ENCODE results near the gene KCNE2. TPM values are rescaled to one million over a fixed set of nuclear protein-coding genes. Genes with fewer than 3 reads are reported as not detected.

The KCNE2 gene
- total and polyA plus RNA-seq, 2 of the 8 experiments (the other 6 are each of a cell fraction or from before 2014, with no cell fraction given): 0.09 to 0.37 TPM

- no peak overlapping the region for H3K18ac ChIP-seq (ENCODE audit: extremely low read depth, low read length)
- FAIRE-seq (no peak), DNase-seq (ENCODE audit: low read depth in 1 of 2, low spot score in 2 of 2) (no peak)
- no peak overlapping the region for H3K23ac ChIP-seq (ENCODE audit: insufficient read length)
- no peaks in the 10 kb centered on the region for H3K79me2 ChIP-seq (ENCODE audit: control insufficient read depth in 1 of 2, insufficient read depth in 2 of 2, low read length in 2 of 2)
- H3K4me1 ChIP-seq (replicated peaks in 1 of 4; ENCODE audit: control insufficient read depth in 3 of 4, insufficient read depth in 4 of 4, low read length in 3 of 4): no peaks in the 10 kb centered on the region
- no peak overlapping the region for H3K4me2 ChIP-seq (ENCODE audit: insufficient read depth in 1 of 2, low read depth in 2 of 2, low read length in 2 of 2)
- H3K56ac ChIP-seq (replicated peaks; ENCODE audit: insufficient read length, low read depth, low read length): no peak overlapping the region
- 92% methylated on average over 1 of the region's 1 CpG; no CpG with 5 or more reads in 1 of the 2 experiments for whole genome bisulfite sequencing, 2 experiments (ENCODE audit: extremely low coverage in 1 of 2, insufficient coverage in 1 of 2, insufficient read length in 1 of 2, insufficient replicate concordance in 2 of 2, low coverage in 1 of 2, low lambda C conversion rate in 2 of 2, missing lambda C conversion rate in 1 of 2)
- no peaks in the 10 kb centered on the region for H3K9me3 ChIP-seq (ENCODE audit: insufficient read depth in 2 of 2, low read depth in 1 of 2, low read length in 1 of 2)
- H4K8ac ChIP-seq (ENCODE audit: extremely low read depth, insufficient read depth, low read length): no peak overlapping the region
- CTCF ChIA-PET (ENCODE audit: partially characterized antibody): interaction anchor here (1.3 to 5.6 kb wide), 3 partner anchors 8 to 435 kb away, joined by 6 to 19 read pairs (median 8); no protein-coding TSS in a partner anchor
- no peak overlapping the region for H3K4ac ChIP-seq (replicated peaks; ENCODE audit: insufficient read length, low read depth, low read length)
- no peaks in the 10 kb centered on the region for H3K36me3 ChIP-seq (ENCODE audit: control insufficient read depth in 2 of 4, insufficient read depth in 4 of 4, low read length in 3 of 4)
- POLR2A ChIA-PET (ENCODE audit: partially characterized antibody): no interaction called here
- no peak overlapping the region for H2BK15ac ChIP-seq (ENCODE audit: low read length)
- H3K14ac ChIP-seq (ENCODE audit: insufficient read length): no peak overlapping the region
- no peak overlapping the region for H2BK12ac ChIP-seq (ENCODE audit: low read depth, low read length)
- H3K27me3 ChIP-seq (replicated peaks in 1 of 4; ENCODE audit: control insufficient read depth in 3 of 4, extremely low read depth in 1 of 4, insufficient read depth in 3 of 4, low read length in 3 of 4): no peaks in the 10 kb centered on the region; a peak in 1 of 7 replicates
- TF ChIP-seq SIN3A (conservative IDR thresholded peaks at IDR 0.05 in 1 of 2, IDR thresholded peaks at IDR 0.05 in 1 of 2; ENCODE audit: low read depth in 1 of 2, low read length in 2 of 2) (no peak), GABPA (IDR thresholded peaks at IDR 0.05; ENCODE audit: borderline replicate concordance, insufficient read depth, low read length) (no peak), TAF7 (optimal IDR thresholded peaks at IDR 0.05; ENCODE audit: borderline replicate concordance, low read depth, low read length) (no peak), TAF1 (IDR thresholded peaks at IDR 0.05; ENCODE audit: low read depth, low read length) (no peak), CHD1 (IDR thresholded peaks at IDR 0.05; ENCODE audit: low read depth, low read length) (no peak), KDM4A (IDR thresholded peaks at IDR 0.05; ENCODE audit: low read depth, low read length, severe bottlenecking) (no peak), SP2 (IDR thresholded peaks at IDR 0.05; ENCODE audit: low read length) (no peak), HDAC6 (IDR thresholded peaks at IDR 0.05; ENCODE audit: low read depth, low read length) (no peak), KDM5A (IDR thresholded peaks at IDR 0.05; ENCODE audit: low read length) (no peak), MAX (IDR thresholded peaks at IDR 0.05) (no peak), CEBPB (IDR thresholded peaks at IDR 0.05; ENCODE audit: low read depth, low read length) (no peak), KDM1A (IDR thresholded peaks at IDR 0.05; ENCODE audit: borderline replicate concordance, low read length) (no peak), E2F6 (IDR thresholded peaks at IDR 0.05) (no peak)
- H3K79me1 ChIP-seq (ENCODE audit: low read depth, low read length): no peaks in the 10 kb centered on the region
- no peak overlapping the region for H2BK5ac ChIP-seq (ENCODE audit: low read depth, low read length)
- H3K23me2 ChIP-seq (ENCODE audit: low read depth, low read length): no peaks in the 10 kb centered on the region
- no peak overlapping the region for H4K91ac ChIP-seq (replicated peaks; ENCODE audit: insufficient read length, low read length)
- H3K27ac ChIP-seq (ENCODE audit: low read depth, low read length): no peak overlapping the region
- H3K4me3 ChIP-seq (ENCODE audit: extremely low read depth in 1 of 4, insufficient read depth in 2 of 4, low read depth in 3 of 4, low read length in 4 of 4): no peak overlapping the region
- no peaks in the 10 kb centered on the region for H4K20me1 ChIP-seq (replicated peaks in 1 of 2; ENCODE audit: control insufficient read depth in 1 of 2, insufficient read depth in 2 of 2, low read length in 2 of 2)
- H3K9ac ChIP-seq (replicated peaks in 1 of 4; ENCODE audit: extremely low read depth in 1 of 4, low read depth in 3 of 4, low read length in 3 of 4): no peak overlapping the region
- no peak overlapping the region for H2AFZ ChIP-seq (ENCODE audit: low read length)
- no peak overlapping the region for H2BK20ac ChIP-seq (ENCODE audit: low read length)
- no peak overlapping the region for H2BK120ac ChIP-seq (replicated peaks; ENCODE audit: low read depth, low read length)
- H2AK5ac ChIP-seq (ENCODE audit: low read depth, low read length): no peak overlapping the region
- no peak overlapping the region for H4K5ac ChIP-seq (ENCODE audit: insufficient read length, low read depth, low read length)
These were observed 4.9 kb upstream of the KCNE2 start for GRCh38 chr21:34358866-34359265.

Data from H1 (cell line).